GM21447 (cell line): ENCODE measurements around the gene RAPGEF4.
A peak's percentile ranks its signal among the peaks of the same experiment; 100 is the strongest.
"Not testable (repeated sequence)": the region's sequence is repeated elsewhere in the genome, so short reads cannot be mapped to it uniquely, and the experiment has no call there.

Experiments
- ATAC-seq: cut with Tn5 transposase; IDR thresholded peaks from one replicate; pipeline ENCODE4 v1.9.1; 2021; ENCODE audit not compliant: unreplicated experiment

The RAPGEF4 gene

DNA sequence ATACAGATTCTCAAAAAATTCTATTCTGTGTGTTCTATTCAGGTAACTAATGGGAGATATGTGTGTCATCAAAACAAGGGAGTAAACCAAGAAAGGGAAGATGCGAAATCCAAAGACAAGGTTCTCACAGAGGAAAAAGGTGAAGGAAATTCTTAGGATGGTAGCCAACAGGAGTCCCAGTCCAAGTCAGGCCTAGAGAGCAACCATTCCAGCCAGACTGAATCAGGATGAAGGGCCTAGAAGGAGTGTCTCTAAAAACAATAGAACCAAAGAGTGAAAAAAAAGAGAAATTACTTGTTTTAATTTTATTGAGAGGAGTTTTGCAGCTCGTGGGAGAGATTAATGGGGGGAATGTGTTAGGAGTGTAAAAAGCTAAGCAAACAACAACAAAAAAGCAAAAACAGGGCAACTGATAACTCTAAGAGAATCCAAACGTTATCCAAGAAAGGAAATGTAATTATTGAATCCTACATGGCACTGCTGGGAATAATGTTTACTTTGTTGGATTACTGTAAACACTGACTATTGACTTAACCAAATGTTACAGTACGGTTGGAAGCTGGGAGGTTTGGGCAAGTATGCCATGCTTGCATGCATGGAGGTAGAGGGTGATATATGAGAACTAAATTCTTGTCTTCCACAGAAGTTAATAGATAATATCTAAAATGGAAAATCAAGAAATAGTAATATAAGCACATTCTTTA, 352.3 kb downstream of the RAPGEF4 start:
- ATAC-seq: no peak

DNA sequence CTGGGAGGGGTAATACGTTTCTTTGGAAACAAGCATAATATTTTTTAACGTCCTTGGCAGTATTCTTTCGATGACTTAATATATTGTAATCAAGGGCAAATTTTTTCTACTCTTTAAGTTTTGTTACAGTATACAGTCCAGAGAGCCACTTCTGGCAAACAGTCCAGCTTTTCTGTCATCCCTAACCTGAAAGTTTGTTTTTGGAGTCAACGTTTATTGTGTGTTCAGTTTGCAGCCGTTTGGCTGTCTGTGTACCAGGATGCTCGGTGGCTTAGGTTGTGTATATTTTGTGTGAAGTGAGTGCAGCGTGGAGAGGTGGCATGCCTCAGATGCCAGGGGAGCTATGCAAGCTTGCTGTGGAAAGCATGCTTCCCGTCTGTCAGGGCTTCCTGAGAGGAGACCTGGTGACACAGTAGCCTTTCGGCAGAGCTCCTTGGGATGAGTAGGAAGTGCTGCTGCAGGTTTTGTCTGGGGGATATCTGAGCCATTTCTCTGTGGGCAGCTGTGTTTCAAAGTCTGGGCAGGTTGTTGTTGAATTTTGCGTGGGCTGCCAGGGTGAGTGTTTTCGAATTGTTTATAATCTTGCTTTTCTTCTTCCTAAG, 354.7 kb downstream of the RAPGEF4 start:
- no peak for ATAC-seq

DNA sequence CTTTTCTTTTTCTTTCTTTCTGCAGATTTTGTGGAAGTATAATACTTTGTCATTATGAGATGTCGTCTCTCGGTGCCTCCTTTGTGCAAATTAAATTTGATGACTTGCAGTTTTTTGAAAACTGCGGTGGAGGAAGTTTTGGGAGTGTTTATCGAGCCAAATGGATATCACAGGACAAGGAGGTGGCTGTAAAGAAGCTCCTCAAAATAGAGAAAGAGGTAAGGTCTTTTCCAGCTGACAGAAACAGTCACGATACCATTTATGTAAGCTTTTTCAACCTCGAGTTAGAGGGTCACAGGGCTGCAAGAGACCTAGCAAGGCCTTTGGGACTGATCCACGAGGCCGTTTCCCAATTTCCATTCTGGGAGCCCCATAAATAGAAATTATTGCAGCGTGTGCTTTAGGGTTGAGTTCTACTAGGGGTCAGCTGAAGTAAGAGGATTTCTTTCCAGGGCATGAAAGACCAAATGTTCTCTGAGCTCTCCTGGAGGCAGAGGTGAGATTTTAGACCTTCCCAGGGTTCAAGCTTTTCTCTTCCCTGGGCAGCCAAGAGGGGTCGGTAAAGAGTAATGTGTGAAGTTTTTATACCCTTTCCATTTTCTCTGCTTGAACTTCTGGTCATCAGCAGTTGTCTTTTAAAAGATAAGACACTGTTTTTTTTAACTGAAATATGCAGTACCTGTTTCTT, 355.5 kb downstream of the RAPGEF4 start:
- ATAC-seq: no peak

DNA sequence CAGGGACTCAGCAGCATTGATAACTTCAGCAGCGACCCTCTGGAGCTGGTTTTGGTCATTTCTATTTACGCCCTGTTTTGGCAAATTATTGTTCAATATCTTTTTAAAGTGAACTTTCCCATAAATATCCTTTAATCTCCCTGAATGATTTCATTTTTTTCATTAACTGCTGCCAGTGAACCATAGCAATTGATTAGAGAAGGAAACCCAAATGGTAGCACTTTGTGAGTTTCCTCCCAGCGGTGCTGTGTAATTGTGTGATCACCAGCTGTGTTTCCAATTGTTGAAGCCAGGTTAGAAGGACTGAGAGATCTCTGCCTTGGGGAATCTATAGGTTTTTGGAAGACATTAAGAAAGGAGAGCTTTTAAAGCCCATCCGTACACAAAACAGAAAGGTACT, 356.3 kb downstream of the RAPGEF4 start:
- ATAC-seq: no peak

DNA sequence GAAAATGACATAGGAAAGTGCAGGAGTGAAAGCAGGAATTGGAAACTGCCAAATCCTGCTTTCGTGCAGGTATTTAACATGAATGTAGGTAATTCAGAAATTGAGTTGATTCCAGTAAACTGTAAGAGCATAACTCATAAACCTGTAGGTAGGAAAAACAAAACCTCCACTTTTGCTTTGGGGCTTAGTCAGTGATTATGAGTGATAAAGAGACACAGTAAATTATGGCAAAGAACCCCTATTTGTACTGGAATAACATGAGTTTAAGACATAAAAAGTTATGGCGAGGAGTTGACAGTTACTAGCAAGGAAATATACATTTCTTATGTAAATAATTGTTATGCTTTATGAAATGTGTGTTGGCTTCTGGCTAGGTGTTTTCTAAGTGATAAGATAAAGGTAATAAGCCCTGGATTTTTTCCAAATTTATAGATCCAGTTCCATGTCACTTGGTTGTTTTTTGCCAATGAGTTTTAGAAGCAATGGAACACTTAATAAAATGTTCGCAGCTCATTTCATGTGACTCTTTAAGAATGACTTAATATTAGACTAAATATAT, 357.3 kb downstream of the RAPGEF4 start:
- ATAC-seq: no peak

DNA sequence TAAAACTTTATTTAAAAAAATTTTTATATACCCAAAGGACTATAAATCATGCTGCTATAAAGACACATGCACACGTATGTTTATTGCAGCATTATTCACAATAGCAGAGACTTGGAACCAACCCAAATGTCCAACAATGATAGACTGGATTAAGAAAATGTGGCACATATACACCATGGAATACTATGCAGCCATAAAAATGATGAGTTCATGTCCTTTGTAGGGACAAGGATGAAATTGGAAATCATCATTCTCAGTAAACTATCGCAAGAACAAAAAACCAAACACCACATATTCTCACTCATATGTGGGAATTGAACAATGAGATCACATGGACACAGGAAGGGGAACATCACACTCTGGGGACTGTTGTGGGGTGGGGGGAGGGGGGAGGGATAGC, 358.0 kb downstream of the RAPGEF4 start:
- ATAC-seq: not testable (repeated sequence)

DNA sequence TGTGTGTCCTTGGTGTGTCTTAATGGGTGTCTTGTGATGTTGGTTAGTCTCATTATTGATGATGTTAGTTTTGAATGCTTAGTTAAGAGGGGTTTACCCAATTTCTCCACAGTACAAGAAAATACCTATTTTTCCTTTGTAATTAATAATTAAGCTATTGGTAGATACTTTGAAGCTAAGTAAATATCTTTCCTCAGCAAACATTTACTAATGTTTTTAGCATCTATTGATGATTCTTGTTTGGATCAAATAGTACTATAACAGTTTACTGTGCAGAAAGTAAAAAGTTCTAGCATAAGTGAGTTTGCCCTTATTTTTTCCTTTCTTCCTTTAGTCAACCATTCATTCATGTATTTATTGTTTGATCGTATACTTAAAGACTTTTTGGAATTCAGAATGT, 359.1 kb downstream of the RAPGEF4 start:
- ATAC-seq: no peak

DNA sequence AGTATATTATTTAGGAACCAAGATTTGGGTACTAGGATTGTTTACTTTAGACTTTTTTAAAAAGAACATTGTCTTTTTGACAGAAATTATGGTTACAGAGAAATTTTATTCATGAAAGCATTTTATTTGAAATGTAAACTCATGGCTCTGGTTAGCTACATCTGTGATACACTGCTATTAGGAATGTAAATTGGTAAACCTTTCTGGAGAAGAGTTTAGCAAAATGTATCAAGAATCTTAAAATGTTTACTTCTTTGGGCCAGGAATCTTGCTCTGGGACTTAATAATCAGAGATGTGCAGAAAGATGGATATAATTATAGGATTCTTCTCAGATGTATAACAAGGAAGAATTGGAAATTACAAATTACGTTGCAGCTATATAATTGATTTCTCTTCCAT, 359.7 kb downstream of the RAPGEF4 start:
- no peak for ATAC-seq

DNA sequence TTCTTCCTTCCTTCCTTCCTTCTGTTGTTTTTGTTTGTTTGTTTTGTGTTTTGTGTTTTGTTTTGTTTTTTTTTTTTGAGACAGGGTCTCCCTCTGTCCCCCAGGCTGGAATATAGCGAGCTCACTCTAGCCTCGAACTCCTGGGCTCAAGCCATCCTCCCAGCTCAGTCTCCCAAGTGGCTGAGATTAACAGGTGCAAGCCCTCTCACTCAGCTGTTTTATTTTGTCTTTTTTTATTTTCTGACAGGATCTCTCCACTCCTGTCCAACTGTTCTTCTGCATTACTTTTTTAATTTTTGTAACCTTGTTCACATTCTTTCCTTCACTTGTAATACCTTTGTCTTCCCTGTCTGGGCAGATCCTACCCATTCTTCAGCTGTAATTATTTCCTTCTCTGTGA, 363.6 kb downstream of the RAPGEF4 start:
- ATAC-seq: no peak

DNA sequence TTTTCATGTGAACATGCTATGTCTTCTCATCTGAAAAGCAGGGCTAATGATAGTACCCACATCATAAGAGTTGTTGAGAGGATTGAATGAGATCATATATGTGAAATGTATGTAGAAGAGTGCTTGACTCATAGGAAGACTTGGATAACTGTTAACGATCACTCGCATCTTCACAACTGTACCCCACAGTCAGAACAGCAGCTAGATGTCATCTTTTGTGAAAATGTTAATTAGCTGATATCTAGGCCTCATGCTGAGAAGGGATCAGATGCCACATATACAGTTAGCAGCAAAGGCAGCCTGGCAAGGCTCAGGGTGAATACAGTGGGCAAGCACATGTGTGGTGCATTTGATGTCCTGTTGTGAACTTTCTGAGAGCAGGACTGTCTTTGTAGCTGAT, 364.2 kb downstream of the RAPGEF4 start:
- no peak for ATAC-seq

DNA sequence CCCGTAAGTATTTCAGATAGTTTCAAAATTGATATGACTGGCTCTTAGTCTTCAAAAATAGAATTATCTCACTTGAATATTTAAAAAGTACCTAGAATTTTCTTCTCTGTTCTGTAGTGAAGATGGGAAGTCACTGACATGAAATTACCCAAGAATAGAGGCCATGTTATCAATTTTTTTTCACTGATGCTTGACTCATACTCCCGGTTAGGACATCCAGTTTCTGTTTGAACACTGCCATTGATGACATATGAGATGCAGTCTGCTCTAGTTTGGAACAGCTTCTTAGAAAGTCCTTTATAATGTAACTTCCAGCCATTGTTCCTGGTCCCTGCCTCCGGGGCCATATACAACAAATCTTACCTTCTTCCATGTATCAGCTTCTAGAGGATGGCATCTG, 366.0 kb downstream of the RAPGEF4 start:
- peak; percentile 79 for ATAC-seq
